Heart left ventricle (tissue), 16 donors: ENCODE data around the gene TNFSF10. TPM values are rescaled to one million over a fixed set of nuclear protein-coding genes. Genes with fewer than 3 reads are reported as not detected.

ENCODE experiments used
- ATAC-seq, 4 donors: fragments of 200-7000 bp; cut with Tn5 transposase; one replicate each; pipeline ENCODE4 v1.9.1; 2020 to 2022; ENCODE audit warnings: moderate library complexity in 4 of 4, mild to moderate bottlenecking in 3 of 4, moderate number of reproducible peaks in 1 of 4
- DNase-seq, 5 donors: peaks; one replicate each; pipeline ENCODE4 v3.0.0-alpha.2; 2020
- H3K27ac ChIP-seq, 12 donors: fragments of 200-600 bp; sonication (generic) in 4 of 12; one replicate each; pipeline versions ENCODE4 v1.5.0 to v1.8.0; 2016 to 2022; ENCODE audit warnings: mild to moderate bottlenecking in 2 of 12
- H3K27me3 ChIP-seq, 9 donors: fragments of 200-600 bp; sonication (generic) in 2 of 9; one replicate each; pipeline versions ENCODE4 v1.5.1 to v1.8.0; 2016 to 2022; ENCODE audit warnings: mild to moderate bottlenecking in 3 of 9
- H3K36me3 ChIP-seq, 9 donors: fragments of 200-600 bp; sonication (generic) in 2 of 9; one replicate each; pipeline versions ENCODE4 v1.5.0 to v1.8.0; 2018 to 2022; ENCODE audit warnings: mild to moderate bottlenecking in 2 of 9
- H3K4me1 ChIP-seq, 12 donors: fragments of 200-600 bp; sonication (generic) in 4 of 12; one replicate each; pipeline versions ENCODE4 v1.5.0 to v1.8.0; 2016 to 2022; ENCODE audit warnings: mild to moderate bottlenecking in 3 of 12
- H3K4me3 ChIP-seq, 12 donors: fragments of 200-600 bp; sonication (generic) in 4 of 12; one replicate each; pipeline versions ENCODE4 v1.5.0 to v1.8.0; 2017 to 2022; ENCODE audit warnings: mild to moderate bottlenecking in 9 of 12, moderate library complexity in 4 of 12
- H3K9me3 ChIP-seq, 12 donors: fragments of 200-600 bp; sonication (generic) in 4 of 12; one replicate each; pipeline versions ENCODE4 v1.5.0 to v1.8.0; 2016 to 2022; ENCODE audit warnings: mild to moderate bottlenecking in 1 of 12
- CTCF ChIP-seq, 12 donors: fragments of 200-600 bp; sonication (generic) in 4 of 12; IDR thresholded peaks; one replicate each; pipeline versions ENCODE4 v1.5.0 to v1.8.0; 2018 to 2022; ENCODE audit warnings: antibody characterized with exemption in 12 of 12, mild to moderate bottlenecking in 5 of 12
- POLR2A ChIP-seq, 2 donors: fragments of 450-650 bp; IDR thresholded peaks; one replicate each; pipeline ENCODE4 v1.6.1; 2017; ENCODE audit warnings: antibody characterized with exemption in 2 of 2, mild to moderate bottlenecking in 2 of 2, moderate library complexity in 2 of 2
- WGBS, 4 donors: extraction: QIAGEN DNeasy Blood & Tissue Kit in 2 of 4; methylation state at CpG; one replicate each; pipeline versions ENCODE4 v1.1.5 to v1.1.7; 2013 to 2018; 5-methylcytosine and 5-hydroxymethylcytosine counted together
- intact Hi-C, 10 donors: fragments of 100-400 bp; cut with DNase I; formaldehyde crosslinking; loops; one replicate each; pipeline versions ENCODE4 v1.11.1 to v1.14.2; 2022
- polyA plus RNA-seq, 2 donors: library from polyadenylated mRNA; stranded (reverse); fragments of 200-250 nt; gene quantifications; one replicate each; pipeline ENCODE4 v1.2.3, GENCODE V29; 2013
- total RNA-seq, 9 donors: library from RNA; depleted of rRNA in 2 of 9; stranded (reverse); fragments of >200 nt in 2 of 9; fragmentation: NEBNext Ultra II Directional in 3 of 9; extraction: Animal tissue kit (Norgen Biotek cat#: 25700) in 3 of 9; gene quantifications; one replicate each; pipeline versions ENCODE4 v1.1.0 to v1.2.4, GENCODE V29; 2016 to 2023
- donor health status: ischemic (EF 13 %, LVEDD 7.1; RV severe dilation, severe dysfunction).
- donor health status: healthy with polysubstance abuse.
- donor health status: DM: no; HTN: yes; CAD: no.
- donor health status: DM: no; HTN: no; CAD: no.
- donor health status: ischemic (EF 25% LVEDD 6.9; RV normal size, moderate dysfunction).
- donor health status: ischemic (EF 25% LVEDD 5.7; RV mildly dilated, moderate dysfunction).
- donor health status: healthy.
- donor health status: DM: yes; HTN: yes; CAD: no.
- donor health status: ischemic (EF 35%, LVEDD 5.7; RV mildly dilated, moderate dysfunction).
- donor health status: nonischemic (EF 11% LVEDD 7.7; RV severe dilation, severe dysfunction).
- donor health status: DM: yes; HTN: yes; CAD: no.
- donor health status: PGD.
- donor health status: ischemic (EF 29% LVEDD 5.4; RV normal size, mild dysfunction).
- donor health status: nonischemic (EF 23%, LVEDD 6.1; RV moderate dilation, normal function).

Gene TNFSF10
- total and polyA plus RNA-seq, 11 donors: 7.0 to 80.4 (median 20.1) TPM

DNA sequence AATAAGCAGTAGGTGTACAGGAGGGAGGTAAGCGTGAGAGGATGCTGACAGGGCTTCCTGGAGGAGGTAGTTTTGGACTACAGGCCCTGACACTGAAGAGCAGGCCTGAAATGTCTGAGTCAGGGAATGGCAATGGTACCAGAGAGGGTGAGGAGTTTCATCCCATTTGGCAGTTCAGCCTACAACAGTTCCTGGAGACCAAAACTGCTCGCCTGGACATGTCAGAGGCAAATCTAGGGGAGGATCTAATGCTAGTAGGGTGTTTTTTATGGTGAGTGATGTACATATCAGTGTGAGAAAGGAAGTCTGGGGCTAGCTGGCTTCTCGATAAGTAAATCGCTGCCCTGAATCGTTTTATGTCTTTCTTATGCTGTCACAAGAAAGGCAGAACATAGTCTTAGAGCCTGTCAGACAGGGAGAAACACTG, 13.8 kb upstream of the TNFSF10 start:
- peak overlapping the region in 1 of 12 donors; percentile 21 for H3K27ac ChIP-seq
- no peak overlapping the region for H3K4me3 ChIP-seq
- no peaks in the 10 kb centered on the region for H3K27me3 ChIP-seq
- no peaks in the 10 kb centered on the region for H3K36me3 ChIP-seq
- DNase-seq: no peak
- TF ChIP-seq POLR2A (IDR thresholded peaks at IDR 0.05) (no peak), CTCF (IDR thresholded peaks at IDR 0.05) (no peak)
- no peak for ATAC-seq
- intact Hi-C loops: no loop called here
- 68 to 75% (median 71%) methylated on average over 5 of the region's 5 CpGs for WGBS, 4 donors
- H3K4me1 ChIP-seq: peaks cover 0 to 33% (median 8%) of the 10 kb centered on the region in 12 donors
- peaks cover 0 to 6% (median 0%) of the 10 kb centered on the region in 12 donors for H3K9me3 ChIP-seq

- 89 to 99% (median 96%) methylated on average over 1 of the region's 1 CpG for WGBS, 4 donors
- Histone ChIP-seq H3K4me3 (no peak overlapping the region), H3K27ac (no peak overlapping the region), H3K27me3 (no peaks in the 10 kb centered on the region), H3K4me1 (peaks cover 0 to 31% (median 4%) of the 10 kb centered on the region in 12 donors), H3K36me3 (no peaks in the 10 kb centered on the region), H3K9me3 (peaks cover 0 to 6% (median 0%) of the 10 kb centered on the region in 12 donors)
- TF ChIP-seq CTCF (IDR thresholded peaks at IDR 0.05) (no peak), POLR2A (IDR thresholded peaks at IDR 0.05) (no peak)
- no peak for DNase-seq
- ATAC-seq: no peak
- intact Hi-C loops: no loop called here
Measured at GRCh38 chr3:172536505-172536904, 13.3 kb upstream of the TNFSF10 start.

- WGBS, 4 donors: 38 to 57% (median 49%) methylated on average over 2 of the region's 2 CpGs
- intact Hi-C loops: no loop called here
- peak in 2 of 4 donors; percentile 65 to 77 for ATAC-seq
Measured at GRCh38 chr3:172530566-172530965, 7.3 kb upstream of the TNFSF10 start.

DNA sequence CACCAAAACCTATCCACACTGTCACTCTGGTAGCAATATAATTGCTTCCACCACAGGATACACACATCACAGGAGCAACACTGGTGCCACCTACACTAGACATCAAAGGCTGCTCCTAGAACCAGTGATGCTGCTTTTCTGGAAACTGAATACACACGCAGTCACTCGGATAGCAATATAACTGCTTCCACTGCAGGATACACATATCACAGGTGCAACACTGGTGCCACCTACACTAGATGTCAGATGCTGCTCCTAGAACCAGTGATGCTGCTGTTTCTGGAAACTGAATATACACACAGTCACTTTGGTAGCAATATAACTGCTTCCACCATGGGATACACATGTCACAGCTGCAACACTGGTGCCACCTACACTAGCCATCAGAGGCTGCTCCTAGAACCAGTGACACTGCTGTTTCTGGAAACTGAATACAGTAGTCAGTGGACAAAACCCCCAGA, 6.9 kb upstream of the TNFSF10 start:
- Histone ChIP-seq H3K4me1 (peaks cover 0 to 14% (median 0%) of the 10 kb centered on the region in 12 donors), H3K27me3 (no peaks in the 10 kb centered on the region), H3K36me3 (no peaks in the 10 kb centered on the region), H3K4me3 (no peak overlapping the region), H3K27ac (no peak overlapping the region), H3K9me3 (peaks cover 0 to 4% (median 0%) of the 10 kb centered on the region in 12 donors)
- ATAC-seq (peak in 1 of 4 donors; percentile 15), DNase-seq (no peak)
- no peak for TF ChIP-seq POLR2A (IDR thresholded peaks at IDR 0.05)
- no peak for TF ChIP-seq CTCF (IDR thresholded peaks at IDR 0.05)
- intact Hi-C loops: no loop called here
- 73 to 94% (median 88%) methylated on average over 2 of the region's 2 CpGs for WGBS, 4 donors

More at GRCh38 chr3:172530566-172530965, 7.3 kb upstream of the TNFSF10 start:
- no peak for DNase-seq
- H3K9me3 ChIP-seq: peaks cover 0 to 4% (median 0%) of the 10 kb centered on the region in 12 donors
- no peaks in the 10 kb centered on the region for H3K36me3 ChIP-seq
- TF ChIP-seq CTCF (IDR thresholded peaks at IDR 0.05) (no peak), POLR2A (IDR thresholded peaks at IDR 0.05) (no peak)
- no peak overlapping the region for H3K4me3 ChIP-seq
- no peak overlapping the region for H3K27ac ChIP-seq
- H3K27me3 ChIP-seq: no peaks in the 10 kb centered on the region
- peaks cover 0 to 14% (median 0%) of the 10 kb centered on the region in 12 donors for H3K4me1 ChIP-seq
